ENCODE measurements around the gene SUN2. TPM values are rescaled to one million over a fixed set of nuclear protein-coding genes. Genes with fewer than 3 reads are reported as not detected.

Gene SUN2
- total and polyA plus RNA-seq, 2 of the 8 experiments (the other 6 are each of a cell fraction or from before 2014, with no cell fraction given): 5.1 to 10.5 TPM

DNA sequence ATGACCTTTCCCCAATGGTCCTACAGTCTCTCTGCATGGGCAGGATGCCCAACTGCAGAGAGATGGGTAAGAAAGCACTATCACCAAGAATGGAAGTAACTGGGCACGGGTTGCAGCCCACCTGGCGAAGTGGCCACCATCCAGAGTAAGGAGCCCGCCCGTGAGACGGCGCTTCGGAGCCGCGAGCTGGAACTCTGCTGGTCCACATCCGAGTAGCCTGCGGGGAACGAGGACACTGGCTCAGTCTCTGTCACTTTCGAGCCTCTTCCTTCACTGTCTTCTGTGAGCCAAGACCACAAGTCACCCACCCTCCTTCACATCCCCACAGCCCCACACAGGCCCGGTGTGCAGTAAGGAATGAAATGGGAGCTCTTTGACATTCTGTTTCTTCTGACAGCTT lies 5.7 kb downstream of the SUN2 start:
- H2AK5ac ChIP-seq (ENCODE audit: low read depth, low read length): no peak overlapping the region
- no peak overlapping the region for H4K91ac ChIP-seq (replicated peaks; ENCODE audit: insufficient read length, low read length)
- no peaks in the 10 kb centered on the region for H3K79me2 ChIP-seq (ENCODE audit: control insufficient read depth in 1 of 2, insufficient read depth in 2 of 2, low read length in 2 of 2)
- no peak overlapping the region for H3K4ac ChIP-seq (replicated peaks; ENCODE audit: insufficient read length, low read depth, low read length)
- no peak overlapping the region for H2BK15ac ChIP-seq (ENCODE audit: low read length)
- CTCF ChIA-PET (ENCODE audit: partially characterized antibody): interaction anchor here (0.9 to 7.9 kb wide), 6 partner anchors 9 to 120 kb away, joined by 3 to 95 read pairs (median 4); no protein-coding TSS in a partner anchor
- H3K23ac ChIP-seq (ENCODE audit: insufficient read length): no peak overlapping the region
- peaks cover 0 to 2% (median 0%) of the 10 kb centered on the region in 4 experiments; a peak in 1 of 8 replicates for H3K36me3 ChIP-seq (ENCODE audit: control insufficient read depth in 2 of 4, insufficient read depth in 4 of 4, low read length in 3 of 4)
- H3K27me3 ChIP-seq (replicated peaks in 1 of 4; ENCODE audit: control insufficient read depth in 3 of 4, extremely low read depth in 1 of 4, insufficient read depth in 3 of 4, low read length in 3 of 4): peaks cover 0 to 5% (median 0%) of the 10 kb centered on the region in 4 experiments; a peak in 3 of 7 replicates
- FAIRE-seq (no peak), DNase-seq (ENCODE audit: low read depth in 1 of 2, low spot score in 2 of 2) (no peak)
- H4K8ac ChIP-seq (ENCODE audit: extremely low read depth, insufficient read depth, low read length): no peak overlapping the region
- H4K20me1 ChIP-seq (replicated peaks in 1 of 2; ENCODE audit: control insufficient read depth in 1 of 2, insufficient read depth in 2 of 2, low read length in 2 of 2): peaks cover 0 to 3% of the 10 kb centered on the region in 2 experiments
- POLR2A ChIA-PET (ENCODE audit: partially characterized antibody): interaction anchor here (1.6 to 10.3 kb wide), 2 partner anchors 13 to 123 kb away, joined by 3 to 112 read pairs; no protein-coding TSS in a partner anchor
- no peak for TF ChIP-seq TAF1 (IDR thresholded peaks at IDR 0.05; ENCODE audit: low read depth, low read length)
- TF ChIP-seq SP2 (IDR thresholded peaks at IDR 0.05; ENCODE audit: low read length): no peak
- no peak for TF ChIP-seq ZNF274 (IDR thresholded peaks at IDR 0.05; ENCODE audit: borderline replicate concordance, extremely low read depth, low read length)
- no peak overlapping the region for H3K4me2 ChIP-seq (ENCODE audit: insufficient read depth in 1 of 2, low read depth in 2 of 2, low read length in 2 of 2)
- 91% methylated on average over 14 of the region's 14 CpGs; no CpG with 5 or more reads in 1 of the 2 experiments for WGBS, 2 experiments (ENCODE audit: extremely low coverage in 1 of 2, insufficient coverage in 1 of 2, insufficient read length in 1 of 2, insufficient replicate concordance in 2 of 2, low coverage in 1 of 2, low lambda C conversion rate in 2 of 2, missing lambda C conversion rate in 1 of 2)
- no peak overlapping the region for H3K14ac ChIP-seq (ENCODE audit: insufficient read length)
- H2BK5ac ChIP-seq (ENCODE audit: low read depth, low read length): no peak overlapping the region
- peaks cover 8% of the 10 kb centered on the region; the same call in 1 of the 2 replicates for H3K23me2 ChIP-seq (ENCODE audit: low read depth, low read length)
- no peak overlapping the region for H2BK20ac ChIP-seq (ENCODE audit: low read length)
- H3K4me1 ChIP-seq (replicated peaks in 1 of 4; ENCODE audit: control insufficient read depth in 3 of 4, insufficient read depth in 4 of 4, low read length in 3 of 4): peaks cover 2 to 9% (median 8%) of the 10 kb centered on the region in 4 experiments
- no peak overlapping the region for H3K56ac ChIP-seq (replicated peaks; ENCODE audit: insufficient read length, low read depth, low read length)
- H3K18ac ChIP-seq (ENCODE audit: extremely low read depth, low read length): no peak overlapping the region
- H4K5ac ChIP-seq (ENCODE audit: insufficient read length, low read depth, low read length): no peak overlapping the region
- no peak overlapping the region for H3K27ac ChIP-seq (ENCODE audit: low read depth, low read length)
- H2BK120ac ChIP-seq (replicated peaks; ENCODE audit: low read depth, low read length): no peak overlapping the region
- H2AFZ ChIP-seq (ENCODE audit: low read length): no peak overlapping the region
- H3K9me3 ChIP-seq (ENCODE audit: insufficient read depth in 2 of 2, low read depth in 1 of 2, low read length in 1 of 2): no peaks in the 10 kb centered on the region
- no peak overlapping the region for H2BK12ac ChIP-seq (ENCODE audit: low read depth, low read length)
- H3K9ac ChIP-seq (replicated peaks in 1 of 4; ENCODE audit: extremely low read depth in 1 of 4, low read depth in 3 of 4, low read length in 3 of 4): no peak overlapping the region
- no peaks in the 10 kb centered on the region for H3K79me1 ChIP-seq (ENCODE audit: low read depth, low read length)
- no peak overlapping the region for H3K4me3 ChIP-seq (ENCODE audit: extremely low read depth in 1 of 4, insufficient read depth in 2 of 4, low read depth in 3 of 4, low read length in 4 of 4)
